BLaER1 treated with 17β-estradiol and CSF1 and Interleukin-3, amounts not matched to agents 10 nM and 100 nM (cell line): ENCODE results near the gene MYL7.

ENCODE experiments used
- H3K27ac ChIP-seq, 11 experiments: shearing (Covaris generic); formaldehyde crosslinking; 2 replicates each; pipeline ENCODE4 v1.8.1; 2022
- H3K27me3 ChIP-seq, 11 experiments: shearing (Covaris generic); formaldehyde crosslinking; 2 replicates each; pipeline ENCODE4 v1.8.1; 2022
- H3K36me3 ChIP-seq, 11 experiments: shearing (Covaris generic); formaldehyde crosslinking; 2 replicates each; pipeline ENCODE4 v1.8.1; 2022
- H3K4me1 ChIP-seq, 10 experiments: shearing (Covaris generic); formaldehyde crosslinking; 2 replicates each; pipeline ENCODE4 v1.8.1; 2022
- H3K4me2 ChIP-seq, 11 experiments: shearing (Covaris generic); formaldehyde crosslinking; 2 replicates each; pipeline ENCODE4 v1.8.1; 2022
- H3K4me3 ChIP-seq, 10 experiments: shearing (Covaris generic); formaldehyde crosslinking; 2 replicates each; pipeline ENCODE4 v1.8.1; 2022
- H3K9ac ChIP-seq, 11 experiments: shearing (Covaris generic); formaldehyde crosslinking; 2 replicates each; pipeline ENCODE4 v1.8.1; 2022
- H3K9me3 ChIP-seq, 11 experiments: shearing (Covaris generic); formaldehyde crosslinking; replicated peaks in 1 of 11; 2 replicates each; pipeline ENCODE4 v1.8.1; 2022
- H4K20me1 ChIP-seq, 11 experiments: shearing (Covaris generic); formaldehyde crosslinking; 2 replicates each; pipeline ENCODE4 v1.8.1; 2022
- Cebpa-rat ChIP-seq, 11 experiments: shearing (Covaris generic); IDR thresholded peaks; 2 replicates each; pipeline ENCODE4 v1.8.1; 2022

MYL7 gene

GRCh38 chr7:44141221-44141850, at the start of gene MYL7:
TSS of gene MYL7 (minus strand) at chr7:44141332. CDS start at chr7:44141305, 27 bp downstream.
- no peaks in the 10 kb centered on the region; a peak in 1 of 22 replicates for H4K20me1 ChIP-seq
- no peaks in the 10 kb centered on the region for H3K9me3 ChIP-seq
- no peaks in the 10 kb centered on the region for H3K36me3 ChIP-seq
- no peak within 1 kb of the TSS for H3K9ac ChIP-seq
- H3K4me3 ChIP-seq: no peak within 1 kb of the TSS
- peak within 1 kb of the TSS in 8 of 11 experiments; percentile 29 to 72 (median 58); a peak in 15 of 22 replicates for H3K4me2 ChIP-seq
- H3K4me1 ChIP-seq: peaks cover 6 to 28% (median 20%) of the 10 kb centered on the region in 10 experiments; a peak in 19 of 20 replicates
- no peak for TF ChIP-seq Cebpa-rat (IDR thresholded peaks at IDR 0.05)
- H3K27ac ChIP-seq: no peak within 1 kb of the TSS
- H3K27me3 ChIP-seq: peaks cover 0 to 8% (median 0%) of the 10 kb centered on the region in 11 experiments; a peak in 4 of 22 replicates

- no peak overlapping the region for H3K27ac ChIP-seq
- H3K9me3 ChIP-seq: peaks cover 0 to 6% (median 0%) of the 10 kb centered on the region in 11 experiments; a peak in 1 of 22 replicates
- H3K36me3 ChIP-seq: no peaks in the 10 kb centered on the region
- no peak for TF ChIP-seq Cebpa-rat (IDR thresholded peaks at IDR 0.05)
- H3K4me2 ChIP-seq: no peak overlapping the region
- no peaks in the 10 kb centered on the region for H3K27me3 ChIP-seq
- no peak overlapping the region for H3K4me3 ChIP-seq
- no peaks in the 10 kb centered on the region for H4K20me1 ChIP-seq
- no peak overlapping the region for H3K9ac ChIP-seq
- H3K4me1 ChIP-seq: peaks cover 0 to 25% (median 4%) of the 10 kb centered on the region in 10 experiments; a peak in 11 of 20 replicates
Observed at GRCh38 chr7:44189993-44190872, 49.1 kb upstream of the MYL7 start.

- Histone ChIP-seq H3K27ac (no peak within 1 kb of the TSS), H3K9ac (no peak within 1 kb of the TSS), H3K4me3 (no peak within 1 kb of the TSS), H3K4me2 (peak within 1 kb of the TSS in 1 of 11 experiments; percentile 37; a peak in 1 of 22 replicates), H3K4me1 (peaks cover 0 to 33% (median 11%) of the 10 kb centered on the region in 10 experiments; a peak in 12 of 20 replicates), H3K27me3 (no peaks in the 10 kb centered on the region), H3K9me3 (peaks cover 0 to 5% (median 0%) of the 10 kb centered on the region in 11 experiments; a peak in 1 of 22 replicates), H3K36me3 (no peaks in the 10 kb centered on the region), H4K20me1 (no peaks in the 10 kb centered on the region)
- no peak for TF ChIP-seq Cebpa-rat (IDR thresholded peaks at IDR 0.05)
Observed at GRCh38 chr7:44189286-44189992, 48.3 kb upstream of the MYL7 start, which contains the start of gene GCK. TSS of gene GCK (minus strand) at chr7:44189439. CDS start at chr7:44188953, 486 bp downstream.

GRCh38 chr7:44188480-44189225, 47.5 kb upstream of the MYL7 start:
- H3K27ac ChIP-seq: no peak overlapping the region
- peaks cover 0 to 35% (median 11%) of the 10 kb centered on the region in 10 experiments; a peak in 12 of 20 replicates for H3K4me1 ChIP-seq
- no peak overlapping the region for H3K4me3 ChIP-seq
- no peaks in the 10 kb centered on the region for H3K9me3 ChIP-seq
- no peak for TF ChIP-seq Cebpa-rat (IDR thresholded peaks at IDR 0.05)
- peak overlapping the region in 1 of 11 experiments; percentile 37; a peak in 1 of 22 replicates for H3K4me2 ChIP-seq
- H3K36me3 ChIP-seq: no peaks in the 10 kb centered on the region
- no peak overlapping the region for H3K9ac ChIP-seq
- H4K20me1 ChIP-seq: no peaks in the 10 kb centered on the region
- no peaks in the 10 kb centered on the region for H3K27me3 ChIP-seq

- Histone ChIP-seq H3K4me3 (no peak overlapping the region), H3K36me3 (no peaks in the 10 kb centered on the region), H3K9me3 (peaks cover 2 to 7% (median 4%) of the 10 kb centered on the region in 11 experiments; a peak in 21 of 22 replicates), H4K20me1 (no peaks in the 10 kb centered on the region), H3K4me1 (peaks cover 0 to 35% (median 11%) of the 10 kb centered on the region in 10 experiments; a peak in 12 of 20 replicates), H3K27ac (no peak overlapping the region), H3K27me3 (no peaks in the 10 kb centered on the region), H3K4me2 (peak overlapping the region in 1 of 11 experiments; percentile 37; a peak in 2 of 22 replicates), H3K9ac (no peak overlapping the region)
- no peak for TF ChIP-seq Cebpa-rat (IDR thresholded peaks at IDR 0.05)
Observed at GRCh38 chr7:44187636-44188416, 46.7 kb upstream of the MYL7 start.

GRCh38 chr7:44186736-44187135, 45.6 kb upstream of the MYL7 start:
- H4K20me1 ChIP-seq: no peaks in the 10 kb centered on the region
- no peak overlapping the region for H3K27ac ChIP-seq
- no peak overlapping the region for H3K9ac ChIP-seq
- TF ChIP-seq Cebpa-rat (IDR thresholded peaks at IDR 0.05): no peak
- no peaks in the 10 kb centered on the region for H3K27me3 ChIP-seq
- H3K4me2 ChIP-seq: peak overlapping the region in 2 of 11 experiments; percentile 28 to 37; a peak in 4 of 22 replicates
- H3K36me3 ChIP-seq: no peaks in the 10 kb centered on the region
- H3K4me3 ChIP-seq: no peak overlapping the region
- peaks cover 13 to 17% (median 14%) of the 10 kb centered on the region in 11 experiments; a peak in 21 of 22 replicates for H3K9me3 ChIP-seq
- peaks cover 0 to 35% (median 11%) of the 10 kb centered on the region in 10 experiments; a peak in 12 of 20 replicates for H3K4me1 ChIP-seq

- peaks cover 15 to 25% (median 17%) of the 10 kb centered on the region in 11 experiments; a peak in 21 of 22 replicates for H3K9me3 ChIP-seq
Observed at GRCh38 chr7:44185729-44186128, 44.6 kb upstream of the MYL7 start.

More at GRCh38 chr7:44185729-44186128, 44.6 kb upstream of the MYL7 start:
- peak overlapping the region in 1 of 11 experiments; percentile 5; a peak in 1 of 22 replicates for H3K4me2 ChIP-seq
- H4K20me1 ChIP-seq: no peaks in the 10 kb centered on the region
- no peaks in the 10 kb centered on the region for H3K27me3 ChIP-seq
- TF ChIP-seq Cebpa-rat (IDR thresholded peaks at IDR 0.05): no peak
- no peak overlapping the region for H3K4me3 ChIP-seq
- H3K27ac ChIP-seq: peak overlapping the region in 1 of 11 experiments; percentile 17; a peak in 1 of 22 replicates
- no peaks in the 10 kb centered on the region for H3K36me3 ChIP-seq
- peaks cover 0 to 35% (median 11%) of the 10 kb centered on the region in 10 experiments; a peak in 12 of 20 replicates for H3K4me1 ChIP-seq
- 0 out of 22 replicates have a peak overlapping the region, but pooled peaks of 1 of the 11 experiments have one; percentile 4 for H3K9ac ChIP-seq
